IMR-90 (cell line): ENCODE measurements around the gene EML6. TPM values are rescaled to one million over a fixed set of nuclear protein-coding genes. Genes with fewer than 3 reads are reported as not detected.
A peak's percentile ranks its signal among the peaks of the same experiment; 100 is the strongest.
"Not testable (repeated sequence)": the region's sequence is repeated elsewhere in the genome, so short reads cannot be mapped to it uniquely, and the experiment has no call there.

Experiments used
- ATAC-seq: fragments of 200-7000 bp; cut with Tn5 transposase; 2 replicates; pipeline ENCODE4 v1.9.1; 2020; ENCODE audit warnings: low read depth, mild to moderate bottlenecking, moderate library complexity
- BruUV-seq: library from RNA; stranded (reverse); fragments of 400-500 nt; replicated peaks from 2 replicates; lab custom pipeline; 2021; lab: Mats Ljungman, UMichigan
- CTCF ChIA-PET: fragments of 300-600 bp; formaldehyde crosslinking; extraction: SDS; loops from one replicate; lab custom pipeline; 2021; ENCODE audit warnings: antibody characterized with exemption; lab: Yijun Ruan, JAX
- POLR2A ChIA-PET: fragments of 300-600 bp; sonication (Branson Sonifier 250); formaldehyde crosslinking; loops from one replicate; lab custom pipeline; 2022; ENCODE audit warnings: antibody characterized with exemption; ENCODE audit not compliant: unreplicated experiment; lab: Charles Lee
- DNase-seq: peaks from one replicate; pipeline ENCODE4 v3.0.0; 2013
- H2AFZ ChIP-seq: replicated peaks from 2 replicates; pipeline ENCODE3; 2013; ENCODE audit warnings: low read length, mild to moderate bottlenecking; ENCODE audit not compliant: poor library complexity
- H2AK5ac ChIP-seq: 2 replicates; pipeline ENCODE4 v1.6.1; 2013; ENCODE audit warnings: low read depth, low read length, inconsistent platforms
- H2AK9ac ChIP-seq: replicated peaks from 2 replicates; pipeline ENCODE3; 2013; ENCODE audit warnings: mild to moderate bottlenecking, low read depth, low read length, moderate library complexity; ENCODE audit not compliant: poor library complexity
- H2BK120ac ChIP-seq: 2 replicates; pipeline ENCODE4 v1.6.1; 2013; ENCODE audit warnings: low read depth, low read length, inconsistent platforms
- H2BK15ac ChIP-seq: 3 replicates; pipeline ENCODE4 v1.6.1; 2013; ENCODE audit warnings: low read depth, low read length, inconsistent platforms
- H2BK20ac ChIP-seq: 2 replicates; pipeline ENCODE4 v1.6.1; 2013; ENCODE audit warnings: low read depth, mild to moderate bottlenecking, inconsistent platforms, low read length, moderate library complexity
- H2BK5ac ChIP-seq: 2 replicates; pipeline ENCODE4 v1.6.1; 2013; ENCODE audit warnings: mild to moderate bottlenecking, low read depth, low read length, inconsistent platforms; ENCODE audit not compliant: poor library complexity, severe bottlenecking
- H3K14ac ChIP-seq: replicated peaks from 2 replicates; pipeline ENCODE4 v1.6.1; 2013; ENCODE audit warnings: low read depth, low read length, inconsistent platforms
- H3K18ac ChIP-seq: 2 replicates; pipeline ENCODE4 v1.6.1; 2013; ENCODE audit warnings: low read depth, low read length, control low read depth
- H3K23ac ChIP-seq: 2 replicates; pipeline ENCODE4 v1.6.1; 2013; ENCODE audit warnings: low read depth, low read length, inconsistent platforms
- H3K27ac ChIP-seq: 2 replicates; pipeline ENCODE4 v1.5.1; 2013; ENCODE audit warnings: mild to moderate bottlenecking, control low read depth, low read length; ENCODE audit not compliant: insufficient read depth
- H3K27me3 ChIP-seq: 2 replicates; pipeline ENCODE4 v1.6.1; 2013; ENCODE audit warnings: low read length; ENCODE audit not compliant: control insufficient read depth, insufficient read depth
- H3K36me3 ChIP-seq: 2 replicates; pipeline ENCODE4 v1.6.1; 2013; ENCODE audit warnings: low read length, mixed read lengths; ENCODE audit not compliant: control insufficient read depth, insufficient read depth
- H3K4ac ChIP-seq: 2 replicates; pipeline ENCODE4 v1.6.1; 2013; ENCODE audit warnings: low read depth, low read length, inconsistent platforms
- H3K4me1 ChIP-seq: 2 replicates; pipeline ENCODE4 v1.6.1; 2013; ENCODE audit warnings: low read length, mixed read lengths; ENCODE audit not compliant: control insufficient read depth, insufficient read depth
- H3K4me2 ChIP-seq: 2 replicates; pipeline ENCODE4 v1.6.1; 2013; ENCODE audit warnings: low read depth, mild to moderate bottlenecking, control low read depth, low read length, moderate library complexity
- H3K4me3 ChIP-seq: 2 replicates; pipeline ENCODE4 v1.5.1; 2013; ENCODE audit warnings: low read depth, mild to moderate bottlenecking, control low read depth, low read length, moderate library complexity; ENCODE audit not compliant: insufficient read depth
- H3K56ac ChIP-seq: 2 replicates; pipeline ENCODE4 v1.6.1; 2013; ENCODE audit warnings: low read length, inconsistent platforms; ENCODE audit not compliant: insufficient read depth; ENCODE audit errors: extremely low read depth
- H3K79me1 ChIP-seq, 2 experiments: 2 replicates each; pipeline ENCODE4 v1.6.1; 2013; ENCODE audit warnings: low read length in 2 of 2, inconsistent platforms in 1 of 2, low read depth in 1 of 2
- H3K9ac ChIP-seq: 2 replicates; pipeline ENCODE4 v1.6.1; 2013; ENCODE audit warnings: low read depth, low read length, control low read depth
- H3K9me1 ChIP-seq: 2 replicates; pipeline ENCODE4 v1.6.1; 2013; ENCODE audit warnings: low read length, inconsistent platforms; ENCODE audit not compliant: insufficient read depth
- H3K9me3 ChIP-seq: 2 replicates; pipeline ENCODE4 v1.6.1; 2013; ENCODE audit warnings: low read length; ENCODE audit not compliant: control insufficient read depth, insufficient read depth
- H4K20me1 ChIP-seq: 2 replicates; pipeline ENCODE4 v1.6.1; 2013; ENCODE audit warnings: low read length, inconsistent platforms; ENCODE audit not compliant: insufficient read depth
- H4K5ac ChIP-seq: 2 replicates; pipeline ENCODE4 v1.6.1; 2013; ENCODE audit warnings: mild to moderate bottlenecking, low read depth, low read length, control low read depth
- H4K8ac ChIP-seq, 2 experiments: 2 replicates each; pipeline ENCODE4 v1.6.1; 2013; ENCODE audit warnings: low read depth in 2 of 2, low read length in 2 of 2, control low read depth in 1 of 2, inconsistent platforms in 1 of 2
- H4K91ac ChIP-seq: 2 replicates; pipeline ENCODE4 v1.6.1; 2013; ENCODE audit warnings: low read depth, low read length, inconsistent platforms; ENCODE audit not compliant: insufficient read depth
- MAFK ChIP-seq: IDR thresholded peaks from 2 replicates; pipeline ENCODE4 v1.6.1; 2012; ENCODE audit warnings: low read depth, low read length, improper control_type of control experiment
- SMC3 ChIP-seq: fragments of 150-350 bp; IDR thresholded peaks from 2 replicates; pipeline ENCODE4 v1.6.1; 2016; ENCODE audit warnings: low read depth, mild to moderate bottlenecking, antibody characterized with exemption, low read length, moderate library complexity
- WGBS, 2 experiments: methylation state at CpG; one replicate each; pipeline versions ENCODE4 v1.1.5 to v1.1.7; 2013; ENCODE audit warnings: missing lambda C conversion rate in 2 of 2; ENCODE audit not compliant: insufficient read length in 1 of 2; ENCODE audit errors: extremely low coverage in 2 of 2; 5-methylcytosine and 5-hydroxymethylcytosine counted together
- dilution Hi-C: fragments of 300-500 bp; cut with HindIII; formaldehyde crosslinking; loops from one replicate; pipeline ENCODE4 v1.14.3; 2018; ENCODE audit warnings: low sequenced_read_pairs; ENCODE audit not compliant: unreplicated experiment
- in situ Hi-C: fragments of 300-500 bp; cut with MboI; formaldehyde crosslinking; loops from 3 replicates; pipeline ENCODE4 v1.14.3; 2019; ENCODE audit warnings: low sequenced_read_pairs, inconsistent platforms, mixed read lengths
- intact Hi-C: fragments of 100-400 bp; cut with micrococcal nuclease; formaldehyde crosslinking; loops from 2 replicates; pipeline ENCODE4 v1.10.0; 2022
- polyA plus RNA-seq, 3 experiments: library from polyadenylated mRNA; depleted of rRNA; stranded (reverse); fragments of >200 nt; gene quantifications; 2 replicates each; pipeline ENCODE4 v1.2.3, GENCODE V29; 2012; ENCODE audit warnings: low replicate concordance in 1 of 3
- total RNA-seq: library from RNA; depleted of rRNA; stranded (reverse); fragments of >200 nt; gene quantifications from 2 replicates; pipeline ENCODE4 v1.2.3, GENCODE V29; 2012

The EML6 gene
- total and polyA plus RNA-seq, 2 of the 4 experiments (the other 2 are of a cell fraction): 0.18 to 0.19 TPM

GRCh38 chr2:54840559-54841468 lies 117.4 kb downstream of the EML6 start:
- H3K27ac ChIP-seq: no peak overlapping the region
- WGBS, 2 experiments: no CpG with 5 or more reads among the region's 7 CpGs
- H4K5ac ChIP-seq: no peak overlapping the region
- H4K8ac ChIP-seq: no peak overlapping the region
- intact Hi-C loops: no loop called here
- H3K4ac ChIP-seq: no peak overlapping the region
- no peak overlapping the region for H3K56ac ChIP-seq
- H4K91ac ChIP-seq: no peak overlapping the region
- ATAC-seq (no peak), DNase-seq (no peak)
- no peak overlapping the region for H2AK5ac ChIP-seq
- BruUV-seq: no TSS peak
- H4K20me1 ChIP-seq: no peaks in the 10 kb centered on the region
- H3K14ac ChIP-seq: no peak overlapping the region
- no peak overlapping the region for H3K23ac ChIP-seq
- in situ Hi-C loops: no loop called here
- POLR2A ChIA-PET: no interaction called here
- no peak overlapping the region for H2BK5ac ChIP-seq
- H3K9ac ChIP-seq: no peak overlapping the region
- TF ChIP-seq SMC3 (no peak), MAFK (0 out of 2 replicates have a peak, but pooled peaks have one; percentile 13)
- no peaks in the 10 kb centered on the region for H3K9me3 ChIP-seq
- H3K9me1 ChIP-seq: no peaks in the 10 kb centered on the region; the same call in 1 of the 2 replicates
- H3K18ac ChIP-seq: no peak overlapping the region
- H2AK9ac ChIP-seq: no peak overlapping the region
- no peak overlapping the region for H2BK20ac ChIP-seq
- no peak overlapping the region for H3K4me2 ChIP-seq
- no peak overlapping the region for H2BK120ac ChIP-seq
- CTCF ChIA-PET: no interaction called here
- peak overlapping the region; percentile 28 for H2AFZ ChIP-seq
- dilution Hi-C loops: no loop called here
- no peaks in the 10 kb centered on the region for H3K36me3 ChIP-seq
- no peaks in the 10 kb centered on the region; the same call in 1 of the 2 replicates for H3K4me1 ChIP-seq
- peaks cover 5% of the 10 kb centered on the region; the same call in 1 of the 2 replicates for H3K27me3 ChIP-seq
- H3K79me1 ChIP-seq: no peaks in the 10 kb centered on the region
- no peak overlapping the region for H2BK15ac ChIP-seq
- H3K4me3 ChIP-seq: no peak overlapping the region

GRCh38 chr2:54841500-54841899 lies 118.0 kb downstream of the EML6 start:
- intact Hi-C loops, H3K4me2 ChIP-seq, H3K18ac ChIP-seq, H3K9ac ChIP-seq, H2AK9ac ChIP-seq, H4K8ac ChIP-seq, H3K27ac ChIP-seq, BruUV-seq, H4K5ac ChIP-seq, ATAC-seq, H3K4ac ChIP-seq, H3K23ac ChIP-seq, H4K91ac ChIP-seq, H3K4me1 ChIP-seq, H2BK120ac ChIP-seq, H3K9me3 ChIP-seq, H2BK15ac ChIP-seq, H2BK20ac ChIP-seq, H2BK5ac ChIP-seq, H3K27me3 ChIP-seq, H3K9me1 ChIP-seq, H3K56ac ChIP-seq, POLR2A ChIA-PET, H3K14ac ChIP-seq, H2AFZ ChIP-seq, in situ Hi-C loops, CTCF ChIA-PET, H3K36me3 ChIP-seq, dilution Hi-C loops, DNase-seq, H3K79me1 ChIP-seq, H2AK5ac ChIP-seq, H4K20me1 ChIP-seq, H3K4me3 ChIP-seq: not testable (repeated sequence)
- WGBS, 2 experiments: 83% methylated on average over 4 of the region's 10 CpGs; no CpG with 5 or more reads in 1 of the 2 experiments
